Choroid plexus epithelial cell (primary cell): ENCODE results near the gene FSTL4.

Experiments
- DNase-seq: peaks from one replicate; pipeline ENCODE4 v3.0.0-alpha.2; 2010; ENCODE audit warnings: low read depth
- H3K4me3 ChIP-seq: 2 replicates; pipeline ENCODE4 v1.5.1; 2011; ENCODE audit warnings: low read depth, mild to moderate bottlenecking, control low read depth, low read length, moderate library complexity
- TF ChIP-seq, protein P1 (sequence below): conservative IDR thresholded peaks from 2 replicates; pipeline ENCODE4 v1.5.1; 2011; ENCODE audit warnings: low read depth, mild to moderate bottlenecking, control low read depth, inconsistent platforms, low read length, moderate library complexity

Gene FSTL4

GRCh38 chr5:133511653-133512235, 100.6 kb downstream of the FSTL4 start:
- H3K4me3 ChIP-seq, result no peak overlapping the region
- TF ChIP-seq, protein P1, sequence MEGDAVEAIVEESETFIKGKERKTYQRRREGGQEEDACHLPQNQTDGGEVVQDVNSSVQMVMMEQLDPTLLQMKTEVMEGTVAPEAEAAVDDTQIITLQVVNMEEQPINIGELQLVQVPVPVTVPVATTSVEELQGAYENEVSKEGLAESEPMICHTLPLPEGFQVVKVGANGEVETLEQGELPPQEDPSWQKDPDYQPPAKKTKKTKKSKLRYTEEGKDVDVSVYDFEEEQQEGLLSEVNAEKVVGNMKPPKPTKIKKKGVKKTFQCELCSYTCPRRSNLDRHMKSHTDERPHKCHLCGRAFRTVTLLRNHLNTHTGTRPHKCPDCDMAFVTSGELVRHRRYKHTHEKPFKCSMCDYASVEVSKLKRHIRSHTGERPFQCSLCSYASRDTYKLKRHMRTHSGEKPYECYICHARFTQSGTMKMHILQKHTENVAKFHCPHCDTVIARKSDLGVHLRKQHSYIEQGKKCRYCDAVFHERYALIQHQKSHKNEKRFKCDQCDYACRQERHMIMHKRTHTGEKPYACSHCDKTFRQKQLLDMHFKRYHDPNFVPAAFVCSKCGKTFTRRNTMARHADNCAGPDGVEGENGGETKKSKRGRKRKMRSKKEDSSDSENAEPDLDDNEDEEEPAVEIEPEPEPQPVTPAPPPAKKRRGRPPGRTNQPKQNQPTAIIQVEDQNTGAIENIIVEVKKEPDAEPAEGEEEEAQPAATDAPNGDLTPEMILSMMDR, result no peak
- no peak for DNase-seq

DNA sequence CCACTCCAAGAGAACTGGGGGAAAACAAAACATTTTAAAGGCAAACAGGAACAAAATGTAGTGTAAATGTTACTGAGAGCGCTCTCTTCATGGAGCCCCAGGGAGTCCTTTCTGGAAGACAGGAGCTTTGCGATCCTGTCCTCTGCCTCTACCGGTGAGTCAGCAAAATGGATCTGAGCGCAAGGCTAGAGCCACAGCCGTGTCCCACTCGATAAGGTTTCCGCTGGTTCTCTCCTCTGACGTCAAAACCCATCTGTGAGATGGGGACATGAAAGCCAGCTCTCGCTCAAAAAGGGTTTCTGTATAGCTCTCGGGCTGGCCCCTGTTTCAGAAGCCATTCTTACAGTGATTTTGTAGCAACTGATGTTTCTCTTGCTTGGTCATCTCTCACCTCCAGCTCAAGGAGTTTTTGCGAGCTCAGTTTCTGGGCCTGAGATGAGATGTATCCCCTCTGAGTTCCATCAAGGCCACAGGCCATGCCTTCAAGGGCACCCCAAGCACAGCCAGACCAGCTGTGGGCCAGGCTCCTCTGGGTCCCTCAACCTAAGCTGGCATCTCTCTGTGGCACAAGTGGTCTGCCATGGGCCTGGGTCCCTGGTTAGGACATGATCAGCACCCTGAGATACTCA, 101.6 kb downstream of the FSTL4 start:
- TF ChIP-seq, protein P1, result no peak
- H3K4me3 ChIP-seq, result no peak overlapping the region

GRCh38 chr5:133509742-133510079, 102.6 kb downstream of the FSTL4 start:
- TF ChIP-seq, protein P1, result no peak
- DNase-seq, result no peak
- H3K4me3 ChIP-seq, result no peak overlapping the region

More for the DNA sequence above, 101.6 kb downstream of the FSTL4 start:
- no peak for DNase-seq

DNA sequence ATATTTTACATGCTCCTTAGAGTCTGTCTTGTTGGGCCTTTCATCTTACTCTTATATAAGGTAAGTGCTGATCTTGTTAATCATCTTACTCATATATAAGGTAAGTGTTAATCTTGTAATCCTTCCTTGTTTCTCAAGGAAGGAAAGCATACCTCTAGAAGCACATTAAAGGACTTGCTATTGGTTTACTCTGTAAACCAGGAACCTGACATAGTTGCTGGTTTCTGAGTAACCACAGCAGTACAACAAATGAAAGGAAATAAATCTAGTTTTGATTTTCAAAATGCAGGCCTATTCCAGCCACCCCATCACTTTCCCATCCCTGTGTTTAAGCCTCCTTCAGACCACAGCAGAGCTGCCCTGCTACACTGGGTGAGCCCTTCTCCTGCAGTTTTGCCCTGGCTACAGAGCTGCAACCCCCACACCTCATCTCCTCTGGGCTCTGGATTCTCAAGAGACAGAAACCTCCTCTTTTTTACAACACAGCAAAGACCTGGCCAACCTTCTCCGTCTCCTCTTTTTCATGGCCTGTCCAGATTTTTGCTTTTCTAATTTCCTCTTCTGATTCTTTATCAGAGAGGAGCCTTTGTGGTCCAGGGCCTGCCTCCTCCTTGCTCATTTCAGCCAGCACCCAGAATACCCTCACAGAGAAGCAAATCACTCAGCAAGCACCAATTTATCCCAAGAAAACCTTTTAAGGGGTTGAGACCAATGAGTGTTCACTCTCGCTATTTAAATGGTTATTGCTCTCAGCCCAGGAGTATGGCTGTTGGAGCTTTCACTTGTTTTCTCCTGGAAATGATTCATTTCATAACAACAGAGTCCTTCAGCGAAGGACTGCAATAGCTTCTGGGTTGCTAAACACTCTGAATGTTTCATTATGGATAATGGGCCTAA, 103.2 kb downstream of the FSTL4 start:
- H3K4me3 ChIP-seq, result no peak overlapping the region
- no peak for DNase-seq
- TF ChIP-seq, protein P1, result no peak

- no peak for DNase-seq
- TF ChIP-seq, protein P1, result no peak
- H3K4me3 ChIP-seq, result no peak overlapping the region
Measured at GRCh38 chr5:133508331-133508730, 104.0 kb downstream of the FSTL4 start.

- TF ChIP-seq, protein P1, result no peak
- DNase-seq, result no peak
- H3K4me3 ChIP-seq, result no peak overlapping the region
Measured at GRCh38 chr5:133506181-133506580, 106.2 kb downstream of the FSTL4 start.
